Activated CD4-positive, alpha-beta memory T cell treated with anti-CD3 and anti-CD28 coated beads for 36 hours (primary cell): ENCODE data around the gene PANX1. TPM values are rescaled to one million over a fixed set of nuclear protein-coding genes. Genes with fewer than 3 reads are reported as not detected.

Experiments
- CTCF ChIA-PET: fragments of 350-600 bp; sonication (Branson Sonifier 250); formaldehyde crosslinking; loops from one replicate; lab custom pipeline; 2021; ENCODE audit warnings: antibody characterized with exemption, inconsistent platforms; lab: Charles Lee
- POLR2A ChIA-PET: fragments of 350-600 bp; sonication (Branson Sonifier 250); formaldehyde crosslinking; loops from one replicate; lab custom pipeline; 2021; ENCODE audit warnings: antibody characterized with exemption; lab: Charles Lee
- DNase-seq: peaks from one replicate; pipeline ENCODE4 v3.0.0-alpha.2; 2020
- H3K27ac Mint-ChIP-seq: one replicate; pipeline ENCODE4 v1.8.0; 2021; ENCODE audit warnings: mixed read lengths
- H3K27me3 Mint-ChIP-seq: one replicate; pipeline ENCODE4 v1.8.0; 2021; ENCODE audit warnings: mixed read lengths
- H3K36me3 Mint-ChIP-seq: one replicate; pipeline ENCODE4 v1.8.0; 2021; ENCODE audit warnings: mixed read lengths
- H3K4me1 Mint-ChIP-seq: one replicate; pipeline ENCODE4 v1.8.0; 2021; ENCODE audit warnings: low read depth, mixed read lengths
- H3K4me3 Mint-ChIP-seq: one replicate; pipeline ENCODE4 v1.8.0; 2021; ENCODE audit warnings: mild to moderate bottlenecking, mixed read lengths
- H3K9me3 Mint-ChIP-seq: one replicate; pipeline ENCODE4 v1.8.0; 2021; ENCODE audit warnings: mixed read lengths
- intact Hi-C: fragments of 100-400 bp; cut with micrococcal nuclease; formaldehyde crosslinking; loops from one replicate; pipeline ENCODE4 v1.15.1; 2023
- total RNA-seq, 2 experiments: library from RNA; stranded (reverse); gene quantifications; one replicate each; pipeline ENCODE4 v1.2.3, GENCODE V29; 2021

The PANX1 gene
- total RNA-seq: 10 to 100 TPM; 11.4 to 11.7 TPM

GRCh38 chr11:94128746-94129511 lies at the start of gene PANX1:
PANX1 (plus strand) TSS chr11:94128841; CDS start chr11:94129313, 472 bp downstream.
- peak within 1 kb of the TSS; percentile 90 for H3K27ac Mint-ChIP-seq
- peak; percentile 82 for DNase-seq
- POLR2A ChIA-PET: interaction anchor here (0.8 to 2.2 kb wide), 5 partner anchors 15 to 390 kb away, joined by 3 to 15 read pairs (median 3); partner anchors contain the start of genes C11orf54, MED17 and TAF1D
- H3K27me3 Mint-ChIP-seq: no peaks in the 10 kb centered on the region
- CTCF ChIA-PET: interaction anchor here (1.2 to 1.5 kb wide), 3 partner anchors 54 to 207 kb away, joined by 3 to 5 read pairs (median 4); no protein-coding TSS in a partner anchor
- peaks cover 28% of the 10 kb centered on the region for H3K4me1 Mint-ChIP-seq
- peaks cover 5% of the 10 kb centered on the region for H3K9me3 Mint-ChIP-seq
- intact Hi-C loops: loop anchor here (1.0 to 5.0 kb wide), 7 partner anchors 18 to 1662 kb away; partner anchors contain the start of genes ANKRD49, C11orf54, CEP57 and MRE11
- H3K36me3 Mint-ChIP-seq: no peaks in the 10 kb centered on the region
- no peak within 1 kb of the TSS for H3K4me3 Mint-ChIP-seq

DNA sequence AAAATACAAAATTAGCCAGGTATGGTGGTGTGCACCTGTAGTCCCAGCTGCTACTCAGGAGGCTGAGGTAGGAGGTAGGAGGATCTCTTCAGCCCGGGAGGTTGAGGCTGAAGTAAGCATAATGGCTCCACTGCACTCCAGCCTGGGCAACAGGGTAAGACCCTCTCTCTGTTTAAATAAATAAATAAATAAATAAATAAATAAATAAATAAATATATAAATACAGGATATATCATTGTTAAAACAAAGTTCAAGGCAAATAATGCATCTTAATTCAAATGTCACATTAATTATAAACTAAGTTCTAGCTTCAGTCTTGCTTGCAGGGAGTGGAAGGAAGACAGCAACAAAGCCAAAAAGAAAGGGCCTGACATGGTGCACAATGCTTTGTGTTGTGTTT lies 44.5 kb upstream of the PANX1 start:
- ChIA-PET POLR2A (no interaction called here), CTCF (no interaction called here)
- peaks cover 22% of the 10 kb centered on the region for H3K27me3 Mint-ChIP-seq
- H3K4me1 Mint-ChIP-seq: no peaks in the 10 kb centered on the region
- intact Hi-C loops: no loop called here
- no peaks in the 10 kb centered on the region for H3K9me3 Mint-ChIP-seq
- no peak for DNase-seq
- H3K27ac Mint-ChIP-seq: no peak overlapping the region
- no peak overlapping the region for H3K4me3 Mint-ChIP-seq
- H3K36me3 Mint-ChIP-seq: no peaks in the 10 kb centered on the region

DNA sequence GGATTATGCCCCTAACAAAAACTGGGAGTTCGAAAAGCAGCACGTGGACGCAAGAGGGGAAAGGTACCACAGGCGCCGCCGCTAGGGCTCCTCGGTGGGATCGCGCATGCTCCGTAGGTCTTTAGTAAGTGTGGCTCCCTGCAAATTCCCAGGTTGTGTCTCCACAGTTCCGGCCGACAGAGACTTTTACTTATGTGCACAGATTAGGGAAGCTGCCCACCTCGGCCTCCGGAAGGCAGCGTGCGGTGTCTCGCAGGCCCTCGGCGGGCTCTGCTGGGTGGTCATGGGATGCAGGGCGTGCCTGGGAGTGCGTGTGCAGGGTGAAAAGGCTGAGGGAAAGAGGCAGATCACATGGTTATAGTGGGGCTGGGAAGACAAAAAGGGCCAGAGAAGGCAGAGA lies 39.7 kb upstream of the PANX1 start:
- Mint-ChIP-seq H3K27ac (no peak overlapping the region), H3K4me1 (no peaks in the 10 kb centered on the region), H3K9me3 (no peaks in the 10 kb centered on the region), H3K36me3 (no peaks in the 10 kb centered on the region), H3K27me3 (peaks cover 13% of the 10 kb centered on the region), H3K4me3 (no peak overlapping the region)
- ChIA-PET CTCF (no interaction called here), POLR2A (no interaction called here)
- DNase-seq: no peak
- intact Hi-C loops: no loop called here

- Mint-ChIP-seq H3K4me1 (no peaks in the 10 kb centered on the region), H3K27me3 (peaks cover 13% of the 10 kb centered on the region), H3K27ac (no peak overlapping the region), H3K9me3 (peaks cover 2% of the 10 kb centered on the region), H3K4me3 (no peak overlapping the region), H3K36me3 (no peaks in the 10 kb centered on the region)
- no peak for DNase-seq
- ChIA-PET CTCF (no interaction called here), POLR2A (no interaction called here)
- intact Hi-C loops: no loop called here
Observed at GRCh38 chr11:94089341-94089740, 39.3 kb upstream of the PANX1 start.

DNA sequence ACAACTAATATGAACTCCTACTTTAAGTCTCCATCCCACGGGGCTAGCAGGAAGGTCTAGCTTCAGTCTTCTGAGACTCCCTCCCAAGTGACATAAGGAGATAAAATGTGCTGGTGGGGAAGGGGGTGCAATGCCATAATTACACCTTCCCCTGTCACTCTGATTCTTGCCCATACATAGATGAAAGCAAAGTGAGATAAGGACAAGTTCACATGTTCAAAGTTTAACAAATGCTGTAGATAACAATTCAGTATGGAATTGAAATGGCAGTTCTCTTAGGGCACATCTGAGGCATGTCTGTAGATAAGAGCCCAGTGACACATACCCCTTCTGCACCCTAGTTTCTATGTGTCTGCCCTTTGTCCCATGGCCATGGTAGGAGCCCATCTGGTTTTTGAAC lies 38.2 kb upstream of the PANX1 start:
- Mint-ChIP-seq H3K27ac (no peak overlapping the region), H3K27me3 (peaks cover 11% of the 10 kb centered on the region), H3K4me1 (no peaks in the 10 kb centered on the region), H3K4me3 (no peak overlapping the region), H3K9me3 (peaks cover 2% of the 10 kb centered on the region), H3K36me3 (no peaks in the 10 kb centered on the region)
- DNase-seq: no peak
- CTCF ChIA-PET: no interaction called here
- POLR2A ChIA-PET: no interaction called here
- intact Hi-C loops: no loop called here

DNA sequence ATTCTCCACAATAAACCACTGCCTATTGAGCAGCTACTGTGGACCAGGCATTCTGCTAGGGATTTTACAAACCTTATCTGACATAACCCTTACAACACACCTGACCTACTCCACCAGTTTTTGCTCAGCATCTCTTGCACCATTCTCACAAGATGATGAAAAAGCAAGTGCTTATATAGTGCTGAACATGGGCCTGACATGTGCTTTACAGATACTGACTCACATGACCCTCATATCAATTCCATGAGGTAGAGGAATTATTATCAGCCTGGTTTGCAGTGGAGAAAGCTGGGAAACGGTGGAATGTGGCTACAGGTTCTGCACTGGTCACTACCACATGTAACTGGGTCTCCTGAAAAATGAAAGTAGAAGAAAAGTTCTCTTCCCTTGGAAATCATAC lies 37.5 kb upstream of the PANX1 start:
- ChIA-PET POLR2A (no interaction called here), CTCF (no interaction called here)
- DNase-seq: no peak
- peaks cover 2% of the 10 kb centered on the region for H3K9me3 Mint-ChIP-seq
- no peak overlapping the region for H3K4me3 Mint-ChIP-seq
- H3K27ac Mint-ChIP-seq: no peak overlapping the region
- no peaks in the 10 kb centered on the region for H3K4me1 Mint-ChIP-seq
- no peaks in the 10 kb centered on the region for H3K36me3 Mint-ChIP-seq
- peaks cover 9% of the 10 kb centered on the region for H3K27me3 Mint-ChIP-seq
- intact Hi-C loops: no loop called here

- intact Hi-C loops: no loop called here
- ChIA-PET POLR2A (no interaction called here), CTCF (no interaction called here)
- peaks cover 13% of the 10 kb centered on the region for H3K9me3 Mint-ChIP-seq
- H3K4me3 Mint-ChIP-seq: no peak overlapping the region
- no peak overlapping the region for H3K27ac Mint-ChIP-seq
- DNase-seq: no peak
- H3K36me3 Mint-ChIP-seq: no peaks in the 10 kb centered on the region
- H3K4me1 Mint-ChIP-seq: no peaks in the 10 kb centered on the region
- no peaks in the 10 kb centered on the region for H3K27me3 Mint-ChIP-seq
Observed at GRCh38 chr11:94100253-94100652, 28.4 kb upstream of the PANX1 start.

GRCh38 chr11:94103471-94103870 lies 25.2 kb upstream of the PANX1 start:
- Mint-ChIP-seq H3K4me3 (no peak overlapping the region), H3K4me1 (no peaks in the 10 kb centered on the region), H3K27me3 (no peaks in the 10 kb centered on the region), H3K27ac (no peak overlapping the region), H3K9me3 (peaks cover 3% of the 10 kb centered on the region), H3K36me3 (no peaks in the 10 kb centered on the region)
- POLR2A ChIA-PET: no interaction called here
- CTCF ChIA-PET: no interaction called here
- no peak for DNase-seq
- intact Hi-C loops: no loop called here

GRCh38 chr11:94104734-94105133 lies 23.9 kb upstream of the PANX1 start:
- Mint-ChIP-seq H3K27me3 (no peaks in the 10 kb centered on the region), H3K36me3 (no peaks in the 10 kb centered on the region), H3K4me1 (no peaks in the 10 kb centered on the region), H3K9me3 (no peaks in the 10 kb centered on the region), H3K4me3 (no peak overlapping the region), H3K27ac (no peak overlapping the region)
- no peak for DNase-seq
- intact Hi-C loops: no loop called here
- POLR2A ChIA-PET: no interaction called here
- CTCF ChIA-PET: no interaction called here

DNA sequence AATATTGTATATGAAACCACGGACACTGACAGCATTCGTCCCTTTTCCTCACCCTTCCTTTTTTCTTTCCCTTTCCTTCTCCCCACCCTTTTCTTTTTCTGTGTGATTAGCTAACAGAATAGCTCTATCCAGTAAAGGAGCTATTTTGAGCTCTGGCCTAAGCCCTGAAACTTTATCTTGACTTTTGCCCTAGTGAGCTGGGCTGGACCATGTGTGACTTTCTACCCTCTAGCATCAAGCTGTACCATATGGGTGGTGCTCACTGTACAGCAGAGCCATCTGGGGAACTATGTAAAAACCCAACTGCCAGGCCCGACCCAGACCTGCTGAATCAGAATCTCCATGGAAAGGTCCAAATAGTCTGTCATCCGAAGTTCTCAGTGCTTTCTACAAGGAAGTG lies 21.9 kb upstream of the PANX1 start:
- H3K4me3 Mint-ChIP-seq: no peak overlapping the region
- intact Hi-C loops: no loop called here
- H3K27ac Mint-ChIP-seq: no peak overlapping the region
- no peaks in the 10 kb centered on the region for H3K9me3 Mint-ChIP-seq
- no peaks in the 10 kb centered on the region for H3K4me1 Mint-ChIP-seq
- no peaks in the 10 kb centered on the region for H3K36me3 Mint-ChIP-seq
- CTCF ChIA-PET: no interaction called here
- POLR2A ChIA-PET: no interaction called here
- DNase-seq: no peak
- H3K27me3 Mint-ChIP-seq: peaks cover 7% of the 10 kb centered on the region

- POLR2A ChIA-PET: no interaction called here
- Mint-ChIP-seq H3K27me3 (peaks cover 7% of the 10 kb centered on the region), H3K36me3 (no peaks in the 10 kb centered on the region), H3K27ac (no peak overlapping the region), H3K4me1 (no peaks in the 10 kb centered on the region), H3K9me3 (no peaks in the 10 kb centered on the region), H3K4me3 (no peak overlapping the region)
- intact Hi-C loops: no loop called here
- no peak for DNase-seq
- CTCF ChIA-PET: no interaction called here
Observed at GRCh38 chr11:94107363-94107762, 21.3 kb upstream of the PANX1 start.

DNA sequence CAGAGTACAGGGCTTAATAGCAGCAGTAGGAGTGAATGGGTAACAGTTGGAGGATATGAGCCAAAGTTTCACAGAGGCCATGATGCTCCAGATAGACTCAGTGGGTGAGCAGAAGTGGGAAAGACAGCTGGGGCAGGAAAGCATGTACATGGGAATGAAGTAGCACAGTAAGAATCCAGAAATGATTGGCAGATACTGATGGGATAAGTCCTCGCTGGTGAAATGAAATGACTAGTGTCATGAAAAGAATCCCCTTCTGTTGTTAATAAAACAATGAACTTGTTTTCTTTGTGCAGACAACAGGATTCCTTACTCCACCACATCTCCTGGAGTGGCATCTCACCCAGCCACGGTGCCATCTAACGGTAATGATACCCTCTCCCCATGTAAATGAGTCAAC lies 17.4 kb upstream of the PANX1 start:
- intact Hi-C loops: no loop called here
- H3K27me3 Mint-ChIP-seq: peaks cover 13% of the 10 kb centered on the region

DNA sequence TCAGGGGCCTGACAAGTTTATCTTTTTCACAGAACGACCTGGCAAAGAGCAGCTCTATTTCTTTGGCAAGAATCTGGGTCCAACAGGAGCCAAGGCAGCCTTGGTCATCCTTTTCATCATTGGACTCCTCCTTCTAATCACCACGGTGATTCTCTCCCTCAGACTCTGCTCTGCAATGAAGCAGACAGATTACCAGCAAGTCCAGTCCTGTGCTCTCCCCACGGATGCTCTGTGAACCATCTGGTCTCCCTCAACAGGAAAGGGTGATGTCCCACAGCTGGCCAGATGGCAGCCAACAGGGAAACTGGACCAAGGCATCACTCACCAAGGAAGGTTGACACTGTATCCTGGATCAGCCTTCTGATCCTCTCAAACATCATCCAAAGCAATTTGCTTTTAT lies 17.0 kb upstream of the PANX1 start:
- Mint-ChIP-seq H3K4me3 (no peak overlapping the region), H3K27me3 (peaks cover 13% of the 10 kb centered on the region), H3K36me3 (no peaks in the 10 kb centered on the region), H3K27ac (no peak overlapping the region), H3K4me1 (no peaks in the 10 kb centered on the region), H3K9me3 (no peaks in the 10 kb centered on the region)
- ChIA-PET CTCF (interaction anchor here (1.7 kb wide), 1 partner anchor 60 kb away, joined by 4 read pairs; no protein-coding TSS in a partner anchor), POLR2A (no interaction called here)
- intact Hi-C loops: no loop called here
- no peak for DNase-seq

More for the DNA sequence above, 17.4 kb upstream of the PANX1 start:
- no peaks in the 10 kb centered on the region for H3K9me3 Mint-ChIP-seq
- DNase-seq: no peak
- H3K4me1 Mint-ChIP-seq: no peaks in the 10 kb centered on the region
- no peak overlapping the region for H3K27ac Mint-ChIP-seq
- H3K36me3 Mint-ChIP-seq: no peaks in the 10 kb centered on the region
- CTCF ChIA-PET: no interaction called here
- POLR2A ChIA-PET: no interaction called here
- H3K4me3 Mint-ChIP-seq: no peak overlapping the region
